A549 treated with AZD9567 at 1 μM for 4 hours (cell line): Measurements from ENCODE around the gene AGT. TPM values are rescaled to one million over a fixed set of nuclear protein-coding genes. Genes with fewer than 3 reads are reported as not detected.

Experiments used
- total RNA-seq: library from RNA; stranded (reverse); fragments of 200-300 nt; extraction: Qiagen RNA extraction; gene quantifications from 5 replicates; pipeline ENCODE4 v1.2.3, GENCODE V29; 2022; ENCODE audit not compliant: insufficient read depth

The AGT gene
- 0.07 to 0.11 TPM (median 0.09 TPM) in 4 of 5 replicates, not detected in the other for total RNA-seq

GRCh38 chr1:230713915-230714764 is at the start of gene AGT:
Gene AGT, minus strand, starts transcription at chr1:230714122. Its CDS starts 3,299 bp downstream, at chr1:230710823.

GRCh38 chr1:230747127-230747730 is 33.3 kb upstream of the AGT start, which contains the start of gene CAPN9:
Gene CAPN9, plus strand, starts transcription at chr1:230747388. Its CDS starts 109 bp downstream, at chr1:230747497.

Other genes with a start within 250 kb of the AGT start
- gene COG2, start 71.6 kb downstream of the AGT start, total RNA-seq: 22.9 to 24.0 TPM (median 23.6 TPM) in 5 replicates
- not detected in 5 replicates for gene CAPN9, start 33.3 kb upstream of the AGT start, total RNA-seq
- 17.5 to 29.9 TPM (median 18.7 TPM) in 5 replicates for gene C1orf198, start 154.4 kb upstream of the AGT start, total RNA-seq